Kidney epithelial cell (primary cell): ENCODE results near the gene SLC6A9. TPM values are rescaled to one million over a fixed set of nuclear protein-coding genes. Genes with fewer than 3 reads are reported as not detected.

Experiments
- DNase-seq: peaks from one replicate; pipeline ENCODE4 v3.0.0-alpha.2; 2010; ENCODE audit warnings: low read depth
- H3K27me3 ChIP-seq: 2 replicates; pipeline ENCODE4 v1.6.0; 2011; ENCODE audit warnings: low read length; ENCODE audit not compliant: control insufficient read depth, insufficient read depth
- H3K36me3 ChIP-seq: 2 replicates; pipeline ENCODE4 v1.5.1; 2011; ENCODE audit warnings: low read length; ENCODE audit not compliant: control insufficient read depth, insufficient read depth
- H3K4me3 ChIP-seq: 2 replicates; pipeline ENCODE4 v1.5.1; 2011; ENCODE audit warnings: low read depth, mild to moderate bottlenecking, control low read depth, low read length
- CTCF ChIP-seq: IDR thresholded peaks from 2 replicates; pipeline ENCODE4 v1.5.1; 2011; ENCODE audit warnings: mild to moderate bottlenecking, moderate library complexity, low read length, control low read depth, inconsistent platforms; ENCODE audit not compliant: insufficient read depth, poor library complexity, severe bottlenecking
- total RNA-seq: library from RNA; depleted of rRNA; stranded (reverse); fragments of >200 nt; gene quantifications from 2 replicates; pipeline ENCODE4 v1.2.3, GENCODE V29; 2015

Gene SLC6A9
- total RNA-seq, 1 donor from 2014 or later = 22.4 TPM

- H3K4me3 ChIP-seq = no peak overlapping the region
- DNase-seq = no peak
- peaks cover 3% of the 10 kb centered on the region for H3K36me3 ChIP-seq
- no peak for TF ChIP-seq CTCF
- H3K27me3 ChIP-seq = no peaks in the 10 kb centered on the region
Measured at GRCh38 chr1:43984855-43985254, 46.4 kb downstream of the SLC6A9 start.

GRCh38 chr1:43983253-43983899 lies 47.9 kb downstream of the SLC6A9 start:
- H3K27me3 ChIP-seq = no peaks in the 10 kb centered on the region
- H3K36me3 ChIP-seq = peaks cover 3% of the 10 kb centered on the region
- DNase-seq = no peak
- TF ChIP-seq CTCF = no peak
- H3K4me3 ChIP-seq = no peak overlapping the region

- Histone ChIP-seq H3K36me3 (peaks cover 4% of the 10 kb centered on the region), H3K27me3 (no peaks in the 10 kb centered on the region), H3K4me3 (no peak overlapping the region)
- TF ChIP-seq CTCF = no peak
- no peak for DNase-seq
Measured at GRCh38 chr1:43982808-43983207, 48.5 kb downstream of the SLC6A9 start.

GRCh38 chr1:43982241-43982640 lies 49.0 kb downstream of the SLC6A9 start:
- Histone ChIP-seq H3K36me3 (peaks cover 6% of the 10 kb centered on the region), H3K27me3 (no peaks in the 10 kb centered on the region), H3K4me3 (no peak overlapping the region)
- TF ChIP-seq CTCF = no peak
- no peak for DNase-seq

GRCh38 chr1:43981636-43982035 lies 49.6 kb downstream of the SLC6A9 start:
- Histone ChIP-seq H3K36me3 (peaks cover 6% of the 10 kb centered on the region), H3K27me3 (no peaks in the 10 kb centered on the region), H3K4me3 (no peak overlapping the region)
- TF ChIP-seq CTCF = no peak
- no peak for DNase-seq

- DNase-seq = no peak
- no peak for TF ChIP-seq CTCF
- peaks cover 6% of the 10 kb centered on the region for H3K36me3 ChIP-seq
Measured at GRCh38 chr1:43981135-43981491, 50.1 kb downstream of the SLC6A9 start.

More at GRCh38 chr1:43981135-43981491, 50.1 kb downstream of the SLC6A9 start:
- Histone ChIP-seq H3K27me3 (no peaks in the 10 kb centered on the region), H3K4me3 (no peak overlapping the region)
